HepG2 (cell line): ENCODE results near the gene NOL12.

Experiments used
- CTCF ChIP-seq: sonication (generic); formaldehyde crosslinking; IDR thresholded peaks from 2 replicates; pipeline ENCODE4 v1.5.0; 2020; ENCODE audit warnings: mild to moderate bottlenecking, missing genetic modification reagents, moderate library complexity
- POLR2A ChIP-seq, 2 experiments: IDR thresholded peaks; 2 replicates each; pipeline ENCODE4 v1.6.1; 2011; ENCODE audit warnings: low read depth in 2 of 2, low read length in 2 of 2, mild to moderate bottlenecking in 1 of 2, moderate library complexity in 1 of 2; ENCODE audit not compliant: insufficient read depth in 1 of 2
- SMAD3 ChIP-seq: sonication (generic); formaldehyde crosslinking; IDR thresholded peaks from 2 replicates; pipeline ENCODE4 v1.4.0; 2020; ENCODE audit warnings: missing genetic modification reagents
- SP2 ChIP-seq: sonication (generic); formaldehyde crosslinking; IDR thresholded peaks from 2 replicates; pipeline ENCODE4 v1.5.1; 2020; ENCODE audit warnings: mild to moderate bottlenecking, missing genetic modification reagents
- TAF1 ChIP-seq: sonication (generic); formaldehyde crosslinking; IDR thresholded peaks from 2 replicates; pipeline ENCODE4 v1.4.0; 2020; ENCODE audit warnings: missing genetic modification reagents
- ZNF773 ChIP-seq: sonication (generic); formaldehyde crosslinking; IDR thresholded peaks from 2 replicates; pipeline ENCODE4 v1.4.0; 2020; ENCODE audit warnings: missing genetic modification reagents, borderline replicate concordance

- no peak for TF ChIP-seq POLR2A (IDR thresholded peaks at IDR 0.05; ENCODE audit: insufficient read depth in 1 of 2, low read depth in 2 of 2, low read length in 2 of 2)
- no peak for TF ChIP-seq TAF1 (CRISPR knock-in tag)
- no peak for TF ChIP-seq CTCF (CRISPR knock-in tag)
- TF ChIP-seq ZNF773 (CRISPR knock-in tag) = no peak
- TF ChIP-seq SP2 (CRISPR knock-in tag) = no peak
- no peak for TF ChIP-seq SMAD3
Observed at GRCh38 chr22:37675930-37676735, 10.0 kb upstream of the NOL12 start.
